Heart left ventricle (tissue), 16 donors: Measurements from ENCODE around the gene TWF2. TPM values are rescaled to one million over a fixed set of nuclear protein-coding genes. Genes with fewer than 3 reads are reported as not detected.

Source experiments
- ATAC-seq, 4 donors: fragments of 200-7000 bp; cut with Tn5 transposase; one replicate each; pipeline ENCODE4 v1.9.1; 2020 to 2022; ENCODE audit warnings: moderate library complexity in 4 of 4, mild to moderate bottlenecking in 3 of 4, moderate number of reproducible peaks in 1 of 4
- DNase-seq, 5 donors: peaks; one replicate each; pipeline ENCODE4 v3.0.0-alpha.2; 2020
- H3K27ac ChIP-seq, 12 donors: fragments of 200-600 bp; sonication (generic) in 4 of 12; one replicate each; pipeline versions ENCODE4 v1.5.0 to v1.8.0; 2016 to 2022; ENCODE audit warnings: mild to moderate bottlenecking in 2 of 12
- H3K27me3 ChIP-seq, 9 donors: fragments of 200-600 bp; sonication (generic) in 2 of 9; one replicate each; pipeline versions ENCODE4 v1.5.1 to v1.8.0; 2016 to 2022; ENCODE audit warnings: mild to moderate bottlenecking in 3 of 9
- H3K36me3 ChIP-seq, 9 donors: fragments of 200-600 bp; sonication (generic) in 2 of 9; one replicate each; pipeline versions ENCODE4 v1.5.0 to v1.8.0; 2018 to 2022; ENCODE audit warnings: mild to moderate bottlenecking in 2 of 9
- H3K4me1 ChIP-seq, 12 donors: fragments of 200-600 bp; sonication (generic) in 4 of 12; one replicate each; pipeline versions ENCODE4 v1.5.0 to v1.8.0; 2016 to 2022; ENCODE audit warnings: mild to moderate bottlenecking in 3 of 12
- H3K4me3 ChIP-seq, 12 donors: fragments of 200-600 bp; sonication (generic) in 4 of 12; one replicate each; pipeline versions ENCODE4 v1.5.0 to v1.8.0; 2017 to 2022; ENCODE audit warnings: mild to moderate bottlenecking in 9 of 12, moderate library complexity in 4 of 12
- H3K9me3 ChIP-seq, 12 donors: fragments of 200-600 bp; sonication (generic) in 4 of 12; one replicate each; pipeline versions ENCODE4 v1.5.0 to v1.8.0; 2016 to 2022; ENCODE audit warnings: mild to moderate bottlenecking in 1 of 12
- POLR2A ChIP-seq, 2 donors: fragments of 450-650 bp; IDR thresholded peaks; one replicate each; pipeline ENCODE4 v1.6.1; 2017; ENCODE audit warnings: antibody characterized with exemption in 2 of 2, mild to moderate bottlenecking in 2 of 2, moderate library complexity in 2 of 2
- WGBS, 4 donors: extraction: QIAGEN DNeasy Blood & Tissue Kit in 2 of 4; methylation state at CpG; one replicate each; pipeline versions ENCODE4 v1.1.5 to v1.1.7; 2013 to 2018; 5-methylcytosine and 5-hydroxymethylcytosine counted together
- intact Hi-C, 10 donors: fragments of 100-400 bp; cut with DNase I; formaldehyde crosslinking; loops; one replicate each; pipeline versions ENCODE4 v1.11.1 to v1.14.2; 2022
- polyA plus RNA-seq, 2 donors: library from polyadenylated mRNA; stranded (reverse); fragments of 200-250 nt; gene quantifications; one replicate each; pipeline ENCODE4 v1.2.3, GENCODE V29; 2013
- total RNA-seq, 9 donors: library from RNA; depleted of rRNA in 2 of 9; stranded (reverse); fragments of >200 nt in 2 of 9; fragmentation: NEBNext Ultra II Directional in 3 of 9; extraction: Animal tissue kit (Norgen Biotek cat#: 25700) in 3 of 9; gene quantifications; one replicate each; pipeline versions ENCODE4 v1.1.0 to v1.2.4, GENCODE V29; 2016 to 2023
- TF ChIP-seq, protein P1 (sequence below), 12 donors: fragments of 200-600 bp; sonication (generic) in 4 of 12; IDR thresholded peaks; one replicate each; pipeline versions ENCODE4 v1.5.0 to v1.8.0; 2018 to 2022; ENCODE audit warnings: antibody characterized with exemption in 12 of 12, mild to moderate bottlenecking in 5 of 12
- donor health status: ischemic (EF 13 %, LVEDD 7.1; RV severe dilation, severe dysfunction).
- donor health status: healthy with polysubstance abuse.
- donor health status: DM: no; HTN: yes; CAD: no.
- donor health status: DM: no; HTN: no; CAD: no.
- donor health status: ischemic (EF 25% LVEDD 6.9; RV normal size, moderate dysfunction).
- donor health status: ischemic (EF 25% LVEDD 5.7; RV mildly dilated, moderate dysfunction).
- donor health status: healthy.
- donor health status: DM: yes; HTN: yes; CAD: no.
- donor health status: ischemic (EF 35%, LVEDD 5.7; RV mildly dilated, moderate dysfunction).
- donor health status: nonischemic (EF 11% LVEDD 7.7; RV severe dilation, severe dysfunction).
- donor health status: DM: yes; HTN: yes; CAD: no.
- donor health status: PGD.
- donor health status: ischemic (EF 29% LVEDD 5.4; RV normal size, mild dysfunction).
- donor health status: nonischemic (EF 23%, LVEDD 6.1; RV moderate dilation, normal function).

TWF2 gene
- total and polyA plus RNA-seq, 11 donors = 45.8 to 133 (median 109) TPM

DNA sequence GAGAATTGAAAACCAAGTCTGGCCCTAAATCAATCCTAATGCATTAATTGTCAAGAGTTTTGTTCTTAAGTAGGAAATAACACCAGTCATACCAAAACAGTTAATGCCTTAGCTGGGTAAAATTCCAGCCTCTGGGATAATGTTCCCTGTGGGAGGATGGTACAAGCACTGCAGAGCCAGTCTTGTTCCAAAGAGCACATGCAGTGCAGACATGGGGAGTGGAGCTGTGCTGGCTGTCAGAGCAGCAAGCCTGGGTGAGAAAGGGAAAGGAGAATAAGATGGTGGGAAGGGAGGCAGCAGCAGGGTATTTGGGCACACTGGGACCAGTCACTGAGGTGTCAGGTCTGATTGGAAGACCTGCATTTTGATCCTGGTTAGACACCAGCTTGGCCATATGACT lies 28.9 kb downstream of the TWF2 start:
- Histone ChIP-seq H3K27me3 (no peaks in the 10 kb centered on the region), H3K27ac (no peak overlapping the region), H3K4me1 (peaks cover 0 to 16% (median 0%) of the 10 kb centered on the region in 12 donors), H3K4me3 (no peak overlapping the region), H3K9me3 (no peaks in the 10 kb centered on the region), H3K36me3 (peaks cover 0 to 100% (median 100%) of the 10 kb centered on the region in 9 donors)
- DNase-seq (no peak), ATAC-seq (no peak)
- intact Hi-C loops = no loop called here
- TF ChIP-seq, protein P1, sequence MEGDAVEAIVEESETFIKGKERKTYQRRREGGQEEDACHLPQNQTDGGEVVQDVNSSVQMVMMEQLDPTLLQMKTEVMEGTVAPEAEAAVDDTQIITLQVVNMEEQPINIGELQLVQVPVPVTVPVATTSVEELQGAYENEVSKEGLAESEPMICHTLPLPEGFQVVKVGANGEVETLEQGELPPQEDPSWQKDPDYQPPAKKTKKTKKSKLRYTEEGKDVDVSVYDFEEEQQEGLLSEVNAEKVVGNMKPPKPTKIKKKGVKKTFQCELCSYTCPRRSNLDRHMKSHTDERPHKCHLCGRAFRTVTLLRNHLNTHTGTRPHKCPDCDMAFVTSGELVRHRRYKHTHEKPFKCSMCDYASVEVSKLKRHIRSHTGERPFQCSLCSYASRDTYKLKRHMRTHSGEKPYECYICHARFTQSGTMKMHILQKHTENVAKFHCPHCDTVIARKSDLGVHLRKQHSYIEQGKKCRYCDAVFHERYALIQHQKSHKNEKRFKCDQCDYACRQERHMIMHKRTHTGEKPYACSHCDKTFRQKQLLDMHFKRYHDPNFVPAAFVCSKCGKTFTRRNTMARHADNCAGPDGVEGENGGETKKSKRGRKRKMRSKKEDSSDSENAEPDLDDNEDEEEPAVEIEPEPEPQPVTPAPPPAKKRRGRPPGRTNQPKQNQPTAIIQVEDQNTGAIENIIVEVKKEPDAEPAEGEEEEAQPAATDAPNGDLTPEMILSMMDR (IDR thresholded peaks at IDR 0.05) = no peak
- TF ChIP-seq POLR2A (IDR thresholded peaks at IDR 0.05) = no peak

DNA sequence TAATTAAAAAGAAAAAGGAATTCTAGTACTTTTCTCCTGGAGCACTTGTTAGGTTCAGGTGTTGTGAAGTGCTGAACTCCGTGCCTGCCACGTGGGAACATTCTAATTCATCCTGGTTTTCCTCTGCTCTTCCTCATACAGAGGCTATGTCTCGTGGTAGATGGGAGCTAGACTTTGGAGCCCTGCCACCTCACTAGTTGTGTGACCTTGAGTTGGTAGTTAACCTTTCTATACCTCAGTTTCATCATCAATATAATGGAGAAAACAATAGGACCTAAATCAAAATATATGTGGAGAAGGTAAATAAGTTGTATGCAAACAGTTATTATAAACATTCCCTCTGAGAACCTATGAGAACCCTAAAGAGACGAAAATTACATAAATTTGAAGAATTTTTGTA lies 30.4 kb downstream of the TWF2 start:
- DNase-seq (no peak), ATAC-seq (no peak)
- H3K4me1 ChIP-seq = peaks cover 0 to 25% (median 0%) of the 10 kb centered on the region in 12 donors
- no peak for TF ChIP-seq POLR2A (IDR thresholded peaks at IDR 0.05)
- TF ChIP-seq, protein P1 (IDR thresholded peaks at IDR 0.05) = no peak
- intact Hi-C loops = no loop called here
- WGBS, 4 donors = 90 to 92% (median 91%) methylated on average over 4 of the region's 4 CpGs
- no peaks in the 10 kb centered on the region for H3K9me3 ChIP-seq
- H3K4me3 ChIP-seq = no peak overlapping the region
- no peaks in the 10 kb centered on the region for H3K27me3 ChIP-seq
- peaks cover 0 to 100% (median 100%) of the 10 kb centered on the region in 9 donors for H3K36me3 ChIP-seq
- no peak overlapping the region for H3K27ac ChIP-seq

DNA sequence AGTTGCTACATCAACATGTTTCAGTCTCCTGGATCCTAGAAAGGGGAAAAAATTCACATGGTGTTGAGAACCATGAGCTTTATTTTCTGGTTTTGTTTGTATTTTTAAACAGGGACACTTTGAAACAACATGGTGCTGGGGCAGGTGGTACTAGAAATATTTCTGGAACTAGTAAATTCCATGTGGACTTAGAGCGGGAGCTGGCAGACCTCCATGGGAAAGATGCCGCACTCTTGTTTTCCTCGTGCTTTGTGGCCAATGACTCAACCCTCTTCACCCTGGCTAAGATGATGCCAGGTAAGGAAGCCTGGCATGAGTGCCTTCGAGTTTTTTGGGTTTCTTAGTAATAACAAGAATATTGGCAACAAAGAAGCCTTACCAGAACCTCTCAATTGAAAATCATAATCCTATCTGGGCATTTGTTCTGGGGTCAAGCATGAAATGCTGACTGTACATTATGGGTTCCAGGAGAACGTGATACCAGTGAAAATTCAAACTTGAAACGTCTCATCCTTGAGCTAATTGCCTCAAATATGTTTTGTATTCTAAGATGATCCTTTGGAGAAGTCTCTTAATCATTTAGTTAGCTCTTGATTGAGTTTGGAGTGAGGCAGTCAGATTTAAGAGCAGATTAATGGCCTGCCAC lies 33.1 kb downstream of the TWF2 start:
- ATAC-seq = no peak
- H3K9me3 ChIP-seq = no peaks in the 10 kb centered on the region
- H3K4me3 ChIP-seq = no peak overlapping the region
- no peak overlapping the region for H3K27ac ChIP-seq
- DNase-seq = no peak
- H3K36me3 ChIP-seq = peaks cover 0 to 100% (median 99%) of the 10 kb centered on the region in 9 donors
- no peaks in the 10 kb centered on the region for H3K27me3 ChIP-seq
- TF ChIP-seq, protein P1 (IDR thresholded peaks at IDR 0.05) = no peak
- TF ChIP-seq POLR2A (IDR thresholded peaks at IDR 0.05) = no peak
- peaks cover 0 to 49% (median 22%) of the 10 kb centered on the region in 12 donors for H3K4me1 ChIP-seq
- intact Hi-C loops = no loop called here
- 76 to 85% (median 82%) methylated on average over 6 of the region's 6 CpGs for WGBS, 4 donors

DNA sequence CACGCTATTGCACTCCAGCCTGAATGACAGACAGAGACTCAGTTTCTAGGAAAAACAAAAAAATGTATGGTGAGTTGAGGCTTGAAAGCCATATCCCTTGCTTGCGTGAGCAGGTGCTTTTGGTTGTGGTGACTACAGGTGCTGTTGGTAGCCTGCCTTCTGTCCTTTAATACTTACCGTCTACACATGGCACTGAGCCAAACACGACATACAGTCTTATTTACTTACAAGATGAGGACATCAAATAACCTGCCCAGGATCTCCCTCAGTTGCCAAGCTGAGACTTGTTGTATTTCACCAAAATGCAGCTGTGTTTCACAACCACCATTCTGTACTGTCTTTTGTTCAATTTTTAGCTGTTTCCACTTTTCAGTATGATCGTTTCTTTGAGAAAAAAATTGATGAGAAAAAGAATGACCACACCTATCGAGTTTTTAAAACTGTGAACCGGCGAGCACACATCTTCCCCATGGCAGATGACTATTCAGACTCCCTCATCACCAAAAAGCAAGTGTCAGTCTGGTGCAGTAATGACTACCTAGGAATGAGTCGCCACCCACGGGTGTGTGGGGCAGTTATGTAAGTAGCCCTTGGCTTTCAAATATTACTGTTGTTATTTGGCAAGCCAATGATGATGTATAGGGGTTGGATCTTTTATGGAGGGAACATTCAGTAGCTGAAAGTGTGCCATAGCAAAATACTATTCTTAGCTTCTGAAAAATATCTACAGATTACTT lies 34.5 kb downstream of the TWF2 start:
- Histone ChIP-seq H3K4me1 (peaks cover 5 to 50% (median 34%) of the 10 kb centered on the region in 12 donors), H3K27ac (no peak overlapping the region), H3K27me3 (no peaks in the 10 kb centered on the region), H3K9me3 (no peaks in the 10 kb centered on the region), H3K4me3 (no peak overlapping the region), H3K36me3 (peaks cover 0 to 100% (median 98%) of the 10 kb centered on the region in 9 donors)
- 75 to 81% (median 79%) methylated on average over 10 of the region's 10 CpGs for WGBS, 4 donors
- TF ChIP-seq, protein P1 (IDR thresholded peaks at IDR 0.05) = no peak
- no peak for TF ChIP-seq POLR2A (IDR thresholded peaks at IDR 0.05)
- intact Hi-C loops = loop anchor here in 1 of 10 donors (5.0 kb wide), 1 partner anchor 202 kb away; no protein-coding TSS in a partner anchor
- ATAC-seq (no peak), DNase-seq (no peak)
